Ovary (tissue), 9 donors: ENCODE results near the gene RSU1. TPM values are rescaled to one million over a fixed set of nuclear protein-coding genes. Genes with fewer than 3 reads are reported as not detected.

Experiments used
- DNase-seq, 5 donors: peaks; one replicate each; pipeline ENCODE4 v3.0.0-alpha.2; 2019 to 2020
- H3K27ac ChIP-seq, 2 donors: fragments of 200-600 bp; one replicate each; pipeline versions ENCODE4 v1.5.1 to v1.8.0; 2019 to 2022
- H3K27me3 ChIP-seq: fragments of 200-600 bp; one replicate; pipeline ENCODE4 v1.8.0; 2022
- H3K36me3 ChIP-seq: fragments of 200-600 bp; sonication (generic); one replicate; pipeline ENCODE4 v1.5.1; 2019
- H3K4me1 ChIP-seq: one replicate; pipeline ENCODE4 v1.8.1; 2013; ENCODE audit warnings: mild to moderate bottlenecking, moderate library complexity; ENCODE audit not compliant: insufficient read depth
- H3K4me3 ChIP-seq: fragments of 200-600 bp; sonication (generic); one replicate; pipeline ENCODE4 v1.5.1; 2017
- H3K9me3 ChIP-seq, 2 donors: fragments of 200-600 bp in 1 of 2; sonication (generic) in 1 of 2; one replicate each; pipeline versions ENCODE4 v1.5.1 to v1.8.1; 2013 to 2019; ENCODE audit warnings: mild to moderate bottlenecking in 1 of 2, moderate library complexity in 1 of 2
- EP300 ChIP-seq: sonication (generic); formaldehyde crosslinking; IDR thresholded peaks from one replicate; pipeline ENCODE4 v1.6.1; 2017; ENCODE audit warnings: antibody characterized with exemption
- POLR2A ChIP-seq: fragments of 450-650 bp; IDR thresholded peaks from one replicate; pipeline ENCODE4 v1.6.1; 2017; ENCODE audit warnings: antibody characterized with exemption, mild to moderate bottlenecking, moderate library complexity
- WGBS, 3 donors: extraction: QIAGEN DNeasy Blood & Tissue Kit in 1 of 3; methylation state at CpG; one replicate each; pipeline versions ENCODE4 v1.1.5 to v1.1.7; 2013 to 2017; 5-methylcytosine and 5-hydroxymethylcytosine counted together
- intact Hi-C, 4 donors: fragments of 100-400 bp; cut with DNase I; formaldehyde crosslinking; loops; one replicate each; pipeline versions ENCODE4 v1.11.0 to v1.15.1; 2022 to 2023
- polyA plus RNA-seq, 2 donors: library from polyadenylated mRNA; stranded (reverse); fragments of 200-250 nt in 1 of 2; fragments of 350-450 nt in 1 of 2; fragmentation: Illumina TruSeq in 1 of 2; extraction: RNeasy Lipid Tissue Mini Kit (QIAGEN cat#74804) in 1 of 2; gene quantifications; one replicate each; pipeline ENCODE4 v1.2.3, GENCODE V29; 2013 to 2014
- total RNA-seq, 7 donors: library from RNA; depleted of rRNA in 2 of 7; stranded (reverse); fragments of >200 nt in 2 of 7; fragmentation: NEBNext Ultra II Directional in 3 of 7; extraction: Animal tissue kit (Norgen Biotek cat#: 25700) in 3 of 7; gene quantifications; one replicate each; pipeline versions ENCODE4 v1.1.0 to v1.2.4, GENCODE V29; 2016 to 2023
- TF ChIP-seq, protein P1 (sequence below), 3 donors: fragments of 450-650 bp in 2 of 3; fragments of 200-600 bp in 1 of 3; IDR thresholded peaks; one replicate each; pipeline versions ENCODE4 v1.5.1 to v1.8.0; 2016 to 2022; ENCODE audit warnings: antibody characterized with exemption in 3 of 3, mild to moderate bottlenecking in 1 of 3
- donor health status: DM: no; HTN: no; CAD: no; lungs with moderate emphysema.
- donor health status: DM: no; HTN: no; CAD: no.
- donor health status: Bipolar disorder and iron deficiency.
- donor health status: DM: yes; HTN: yes; CAD: no.
- donor health status: DM: no; HTN: no; CAD: no.
- donor health status: DM: yes; HTN: yes; CAD: no.

The RSU1 gene
- total and polyA plus RNA-seq, 9 donors = 30.1 to 184 (median 70.3) TPM

GRCh38 chr10:16803464-16803863, 13.8 kb downstream of the RSU1 start:
- H3K27me3 ChIP-seq = no peaks in the 10 kb centered on the region
- H3K27ac ChIP-seq = no peak overlapping the region
- no peaks in the 10 kb centered on the region for H3K9me3 ChIP-seq
- H3K36me3 ChIP-seq = no peaks in the 10 kb centered on the region
- intact Hi-C loops = no loop called here
- 75 to 89% (median 75%) methylated on average over 2 of the region's 2 CpGs for WGBS, 3 donors
- H3K4me3 ChIP-seq = no peak overlapping the region
- H3K4me1 ChIP-seq = peaks cover 2% of the 10 kb centered on the region
- TF ChIP-seq POLR2A (no peak), EP300 (no peak)
- TF ChIP-seq, protein P1, sequence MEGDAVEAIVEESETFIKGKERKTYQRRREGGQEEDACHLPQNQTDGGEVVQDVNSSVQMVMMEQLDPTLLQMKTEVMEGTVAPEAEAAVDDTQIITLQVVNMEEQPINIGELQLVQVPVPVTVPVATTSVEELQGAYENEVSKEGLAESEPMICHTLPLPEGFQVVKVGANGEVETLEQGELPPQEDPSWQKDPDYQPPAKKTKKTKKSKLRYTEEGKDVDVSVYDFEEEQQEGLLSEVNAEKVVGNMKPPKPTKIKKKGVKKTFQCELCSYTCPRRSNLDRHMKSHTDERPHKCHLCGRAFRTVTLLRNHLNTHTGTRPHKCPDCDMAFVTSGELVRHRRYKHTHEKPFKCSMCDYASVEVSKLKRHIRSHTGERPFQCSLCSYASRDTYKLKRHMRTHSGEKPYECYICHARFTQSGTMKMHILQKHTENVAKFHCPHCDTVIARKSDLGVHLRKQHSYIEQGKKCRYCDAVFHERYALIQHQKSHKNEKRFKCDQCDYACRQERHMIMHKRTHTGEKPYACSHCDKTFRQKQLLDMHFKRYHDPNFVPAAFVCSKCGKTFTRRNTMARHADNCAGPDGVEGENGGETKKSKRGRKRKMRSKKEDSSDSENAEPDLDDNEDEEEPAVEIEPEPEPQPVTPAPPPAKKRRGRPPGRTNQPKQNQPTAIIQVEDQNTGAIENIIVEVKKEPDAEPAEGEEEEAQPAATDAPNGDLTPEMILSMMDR (IDR thresholded peaks at IDR 0.05) = no peak
- no peak for DNase-seq

DNA sequence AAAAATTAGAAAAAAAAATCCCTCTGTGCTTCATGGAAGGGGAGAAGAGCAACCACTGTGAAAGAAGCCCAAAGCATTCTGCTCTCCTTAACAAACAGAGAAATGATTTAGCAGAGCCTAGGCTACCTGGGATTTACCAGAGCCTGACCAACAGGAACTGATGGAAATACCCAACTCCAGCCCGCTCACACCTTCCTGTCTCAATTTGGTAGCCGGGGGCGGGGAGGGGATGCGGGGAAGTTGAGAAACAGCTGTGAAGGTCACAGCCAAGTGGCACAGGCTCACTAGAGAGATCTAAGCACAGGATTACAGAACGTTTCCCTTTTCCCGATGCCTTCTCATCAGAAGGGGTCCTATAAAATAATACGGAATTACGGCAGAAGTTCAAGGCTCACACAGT, 17.6 kb downstream of the RSU1 start:
- WGBS, 3 donors = 83 to 88% (median 85%) methylated on average over 8 of the region's 8 CpGs
- H3K9me3 ChIP-seq = no peaks in the 10 kb centered on the region
- no peaks in the 10 kb centered on the region for H3K27me3 ChIP-seq
- DNase-seq = no peak
- peaks cover 2% of the 10 kb centered on the region for H3K4me1 ChIP-seq
- no peak overlapping the region for H3K27ac ChIP-seq
- no peak overlapping the region for H3K4me3 ChIP-seq
- TF ChIP-seq, protein P1 (IDR thresholded peaks at IDR 0.05) = no peak
- no peaks in the 10 kb centered on the region for H3K36me3 ChIP-seq
- intact Hi-C loops = no loop called here

- no peak overlapping the region for H3K4me3 ChIP-seq
- H3K4me1 ChIP-seq = peaks cover 2% of the 10 kb centered on the region
- H3K27me3 ChIP-seq = no peaks in the 10 kb centered on the region
- DNase-seq = no peak
- 95 to 97% (median 96%) methylated on average over 5 of the region's 5 CpGs for WGBS, 3 donors
- no peaks in the 10 kb centered on the region for H3K36me3 ChIP-seq
- TF ChIP-seq POLR2A (no peak), EP300 (no peak)
- TF ChIP-seq, protein P1 (IDR thresholded peaks at IDR 0.05) = no peak
- intact Hi-C loops = no loop called here
- H3K9me3 ChIP-seq = no peaks in the 10 kb centered on the region
- H3K27ac ChIP-seq = no peak overlapping the region
Observed at GRCh38 chr10:16798571-16798970, 18.7 kb downstream of the RSU1 start.

DNA sequence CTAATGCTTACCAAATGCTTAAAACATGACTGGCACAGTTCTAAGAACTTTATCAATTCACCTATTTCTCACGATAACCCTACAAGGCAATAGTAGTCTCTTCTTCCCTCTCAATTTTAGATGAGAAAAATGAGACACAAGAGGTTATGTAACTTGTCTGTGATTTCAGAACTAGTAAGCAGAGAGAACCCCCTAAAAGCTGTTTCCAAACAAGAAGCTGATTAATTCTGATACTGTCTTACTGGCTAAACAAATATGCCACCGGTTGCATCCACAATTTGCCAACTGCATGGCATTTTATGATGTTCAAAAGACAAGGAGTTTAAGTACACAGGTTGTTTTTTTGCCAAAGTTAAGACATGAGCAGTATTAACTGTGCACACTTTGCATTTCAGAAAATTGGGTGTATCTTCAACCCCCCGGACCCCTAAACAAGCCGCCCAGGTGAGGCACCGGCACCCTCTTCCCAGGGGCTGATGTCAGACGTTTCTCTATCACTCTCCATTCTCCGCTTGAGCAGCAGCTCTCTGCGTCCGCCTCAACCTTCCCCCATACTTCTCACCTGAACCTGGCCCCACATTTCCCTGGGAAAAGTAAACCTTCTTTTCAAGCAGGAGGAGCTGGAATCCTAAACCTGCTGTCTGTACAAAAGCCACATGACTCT, 21.7 kb downstream of the RSU1 start:
- intact Hi-C loops = no loop called here
- no peak for DNase-seq
- Histone ChIP-seq H3K9me3 (no peaks in the 10 kb centered on the region), H3K36me3 (no peaks in the 10 kb centered on the region), H3K4me1 (peaks cover 4% of the 10 kb centered on the region), H3K27ac (no peak overlapping the region), H3K27me3 (no peaks in the 10 kb centered on the region), H3K4me3 (no peak overlapping the region)
- 93 to 95% (median 94%) methylated on average over 9 of the region's 9 CpGs for WGBS, 3 donors
- TF ChIP-seq EP300 (no peak), POLR2A (no peak)
- TF ChIP-seq, protein P1 (IDR thresholded peaks at IDR 0.05) = no peak
